Kidney capillary endothelial cell (primary cell): ENCODE results near the gene ANKRD28.
"Not testable (repeated sequence)": the region's sequence is repeated elsewhere in the genome, so short reads cannot be mapped to it uniquely, and the experiment has no call there.

Experiments used
- DNase-seq: peaks from one replicate; pipeline ENCODE4 v3.0.0-alpha.2; 2018; ENCODE audit warnings: low spot score

ANKRD28 gene

GRCh38 chr3:15797642-15798303 is at the start of gene ANKRD28:
TSS of gene ANKRD28 (minus strand) at chr3:15797979. CDS start at chr3:15796521, 1,458 bp downstream.
- peak; percentile 91 for DNase-seq

- DNase-seq, result no peak
Measured at GRCh38 chr3:15847239-15847638, 49.5 kb upstream of the ANKRD28 start.

GRCh38 chr3:15846606-15847005 is 48.8 kb upstream of the ANKRD28 start:
- DNase-seq, result no peak

GRCh38 chr3:15845475-15845874 is 47.7 kb upstream of the ANKRD28 start:
- DNase-seq, result no peak

- DNase-seq, result no peak
Measured at GRCh38 chr3:15844889-15845288, 47.1 kb upstream of the ANKRD28 start.

- not testable (repeated sequence) for DNase-seq
Measured at GRCh38 chr3:15841091-15841973, 43.6 kb upstream of the ANKRD28 start.

- no peak for DNase-seq
Measured at GRCh38 chr3:15839568-15839967, 41.8 kb upstream of the ANKRD28 start.

- DNase-seq, result no peak
Measured at GRCh38 chr3:15831927-15832326, 34.1 kb upstream of the ANKRD28 start.

GRCh38 chr3:15825016-15825415 is 27.2 kb upstream of the ANKRD28 start:
- DNase-seq, result no peak

GRCh38 chr3:15823092-15823491 is 25.3 kb upstream of the ANKRD28 start:
- no peak for DNase-seq

- no peak for DNase-seq
Measured at GRCh38 chr3:15822281-15822680, 24.5 kb upstream of the ANKRD28 start.

GRCh38 chr3:15820911-15821310 is 23.1 kb upstream of the ANKRD28 start:
- DNase-seq, result no peak

- DNase-seq, result no peak
Measured at GRCh38 chr3:15819576-15819975, 21.8 kb upstream of the ANKRD28 start.

- no peak for DNase-seq
Measured at GRCh38 chr3:15819043-15819442, 21.3 kb upstream of the ANKRD28 start.

- peak; percentile 79 for DNase-seq
Measured at GRCh38 chr3:15815696-15816095, 17.9 kb upstream of the ANKRD28 start.

GRCh38 chr3:15813079-15813478 is 15.3 kb upstream of the ANKRD28 start:
- DNase-seq, result not testable (repeated sequence)

- DNase-seq, result peak; percentile 48
Measured at GRCh38 chr3:15812183-15812582, 14.4 kb upstream of the ANKRD28 start.

GRCh38 chr3:15810702-15811101 is 12.9 kb upstream of the ANKRD28 start:
- DNase-seq, result no peak

GRCh38 chr3:15809313-15809712 is 11.5 kb upstream of the ANKRD28 start:
- no peak for DNase-seq

- no peak for DNase-seq
Measured at GRCh38 chr3:15808679-15809310, 11.0 kb upstream of the ANKRD28 start.

- peak; percentile 85 for DNase-seq
Measured at GRCh38 chr3:15805756-15806266, 8.0 kb upstream of the ANKRD28 start.

- no peak for DNase-seq
Measured at GRCh38 chr3:15804553-15805095, 6.8 kb upstream of the ANKRD28 start.
